B cell (primary cell): Measurements from ENCODE around the gene FMN2. TPM values are rescaled to one million over a fixed set of nuclear protein-coding genes. Genes with fewer than 3 reads are reported as not detected.

Experiments
- ATAC-seq: fragments of 200-7000 bp; cut with Tn5 transposase; one replicate; pipeline ENCODE4 v1.10.0; 2021; ENCODE audit warnings: low read depth, mild to moderate bottlenecking, moderate number of reproducible peaks, moderate library complexity
- CTCF ChIA-PET: fragments of 350-600 bp; sonication (Branson Sonifier 250); formaldehyde crosslinking; loops from one replicate; lab custom pipeline; 2021; ENCODE audit warnings: antibody characterized with exemption, inconsistent platforms; lab: Charles Lee
- POLR2A ChIA-PET: fragments of 350-600 bp; sonication (Branson Sonifier 250); formaldehyde crosslinking; loops from one replicate; lab custom pipeline; 2021; ENCODE audit warnings: antibody characterized with exemption; lab: Charles Lee
- DNase-seq: peaks from one replicate; pipeline ENCODE4 v3.0.0; 2013
- H2AFZ ChIP-seq: 2 replicates; pipeline ENCODE4 v1.6.1; 2012; ENCODE audit warnings: mild to moderate bottlenecking, low read depth, low read length; ENCODE audit not compliant: insufficient read depth, poor library complexity, severe bottlenecking
- H3K27ac ChIP-seq, 2 donors: 1 replicate in 1 of 2; 2 replicates in 1 of 2; pipeline ENCODE4 v1.5.1; 2012 to 2013; ENCODE audit warnings: low read length in 2 of 2, mild to moderate bottlenecking in 2 of 2, moderate library complexity in 1 of 2
- H3K27me3 ChIP-seq, 4 experiments: fragments of 200-600 bp in 1 of 4; sonication (generic) in 1 of 4; replicated peaks in 1 of 4; 1 replicate in 2 of 4; 2 replicates in 2 of 4; pipeline versions ENCODE4 v1.6.1 to v1.7.0; 2013 to 2016; ENCODE audit warnings: low read length in 3 of 4, mild to moderate bottlenecking in 2 of 4, mixed read lengths in 1 of 4, moderate library complexity in 1 of 4; ENCODE audit not compliant: insufficient read depth in 4 of 4, control insufficient read depth in 3 of 4; ENCODE audit errors: control extremely low read depth in 1 of 4
- H3K36me3 ChIP-seq, 2 experiments: replicated peaks in 1 of 2; 1 replicate in 1 of 2; 2 replicates in 1 of 2; pipeline versions ENCODE4 v1.6.1 to v1.7.1; 2013; ENCODE audit warnings: low read length in 1 of 2; ENCODE audit not compliant: insufficient read depth in 2 of 2, control insufficient read depth in 1 of 2; ENCODE audit errors: control extremely low read depth in 1 of 2, extremely low read depth in 1 of 2
- H3K4me1 ChIP-seq, 2 donors: fragments of 200-600 bp in 1 of 2; sonication (generic) in 1 of 2; 1 replicate in 1 of 2; 2 replicates in 1 of 2; pipeline versions ENCODE4 v1.5.1 to v1.6.1; 2013 to 2017; ENCODE audit warnings: low read length in 2 of 2; ENCODE audit not compliant: control insufficient read depth in 2 of 2, insufficient read depth in 2 of 2
- H3K4me2 ChIP-seq: replicated peaks from 2 replicates; pipeline ENCODE3; 2012; ENCODE audit warnings: mild to moderate bottlenecking, low read depth, low read length; ENCODE audit not compliant: poor library complexity, severe bottlenecking
- H3K4me3 ChIP-seq, 5 experiments: fragments of 200-600 bp in 1 of 5; sonication (generic) in 1 of 5; 1 replicate in 3 of 5; 2 replicates in 2 of 5; pipeline versions ENCODE4 v1.5.1 to v1.7.0; 2011 to 2016; ENCODE audit warnings: low read length in 4 of 5, mild to moderate bottlenecking in 4 of 5, low read depth in 2 of 5, control low read depth in 1 of 5, moderate library complexity in 1 of 5; ENCODE audit not compliant: insufficient read depth in 1 of 5; ENCODE audit errors: control extremely low read depth in 1 of 5, extremely low read depth in 1 of 5
- H3K79me2 ChIP-seq: fragments of 200-600 bp; sonication (generic); one replicate; pipeline ENCODE4 v1.6.0; 2016; ENCODE audit warnings: low read length; ENCODE audit not compliant: control insufficient read depth, insufficient read depth
- H3K9ac ChIP-seq: fragments of 200-600 bp; sonication (generic); 2 replicates; pipeline ENCODE4 v1.6.1; 2017; ENCODE audit warnings: mild to moderate bottlenecking, low read length, moderate library complexity
- H3K9me3 ChIP-seq, 3 donors: one replicate each; pipeline versions ENCODE4 v1.6.1 to v1.7.1; 2013; ENCODE audit warnings: low read length in 2 of 3; ENCODE audit not compliant: control insufficient read depth in 2 of 3, insufficient read depth in 1 of 3; ENCODE audit errors: control extremely low read depth in 1 of 3
- H4K20me1 ChIP-seq: 2 replicates; pipeline ENCODE4 v1.6.0; 2012; ENCODE audit warnings: mild to moderate bottlenecking, low read length; ENCODE audit not compliant: insufficient read depth, control insufficient read depth, poor library complexity, severe bottlenecking
- H3K27ac Mint-ChIP-seq: one replicate; pipeline ENCODE4 v1.8.0; 2021; ENCODE audit warnings: mixed read lengths
- H3K27me3 Mint-ChIP-seq: one replicate; pipeline ENCODE4 v1.8.0; 2021; ENCODE audit warnings: mixed read lengths
- H3K4me1 Mint-ChIP-seq: one replicate; pipeline ENCODE4 v1.8.0; 2021; ENCODE audit warnings: mixed read lengths
- H3K4me3 Mint-ChIP-seq: one replicate; pipeline ENCODE4 v1.8.0; 2021; ENCODE audit warnings: mixed read lengths
- H3K9me3 Mint-ChIP-seq: one replicate; pipeline ENCODE4 v1.8.0; 2022; ENCODE audit warnings: mixed read lengths; ENCODE audit not compliant: insufficient read depth
- CTCF ChIP-seq: fragments of 200-600 bp; IDR thresholded peaks from one replicate; pipeline ENCODE4 v1.8.0; 2022; ENCODE audit warnings: antibody characterized with exemption, mild to moderate bottlenecking
- EZH2 ChIP-seq: IDR thresholded peaks from 2 replicates; pipeline ENCODE4 v1.6.1; 2012; ENCODE audit warnings: borderline replicate concordance, low read depth, mild to moderate bottlenecking, moderate library complexity, low read length; ENCODE audit not compliant: insufficient read depth, poor library complexity, severe bottlenecking
- WGBS: methylation state at CpG from one replicate; pipeline ENCODE4 v1.1.5; 2013; ENCODE audit warnings: missing lambda C conversion rate; ENCODE audit not compliant: insufficient coverage; 5-methylcytosine and 5-hydroxymethylcytosine counted together
- intact Hi-C: fragments of 100-400 bp; cut with micrococcal nuclease; formaldehyde crosslinking; loops from one replicate; pipeline ENCODE4 v1.10.0; 2022
- polyA plus RNA-seq: library from polyadenylated mRNA; depleted of rRNA; stranded (reverse); fragments of >200 nt; gene quantifications from 2 replicates; pipeline ENCODE4 v1.2.3, GENCODE V29; 2012
- total RNA-seq, 2 donors: library from RNA; stranded (reverse); fragments of 120-200 nt in 1 of 2; gene quantifications; 1 replicate in 1 of 2; 2 replicates in 1 of 2; pipeline versions ENCODE4 v1.2.3 to v1.2.4, GENCODE V29; 2013 to 2022

The FMN2 gene
- total and polyA plus RNA-seq, 2 donors (not counting 1 experiment from before 2014, with no cell fraction given), result not detected

GRCh38 chr1:240282061-240282830 lies 190.6 kb downstream of the FMN2 start:
- no peaks in the 10 kb centered on the region for H3K36me3 ChIP-seq
- ATAC-seq (no peak), DNase-seq (no peak)
- no peak overlapping the region for H3K4me3 ChIP-seq
- H3K27ac ChIP-seq, result no peak overlapping the region
- no peaks in the 10 kb centered on the region for H3K4me1 ChIP-seq
- CTCF ChIA-PET, result no interaction called here
- H3K27me3 ChIP-seq, result no peaks in the 10 kb centered on the region
- WGBS, result 80% methylated on average over 4 of the region's 7 CpGs
- Mint-ChIP-seq H3K4me3 (no peak overlapping the region), H3K4me1 (no peaks in the 10 kb centered on the region), H3K9me3 (no peaks in the 10 kb centered on the region), H3K27ac (no peak overlapping the region), H3K27me3 (no peaks in the 10 kb centered on the region)
- no peak overlapping the region for H3K4me2 ChIP-seq
- no peak overlapping the region for H3K9ac ChIP-seq
- intact Hi-C loops, result no loop called here
- H3K9me3 ChIP-seq, result no peaks in the 10 kb centered on the region
- no peaks in the 10 kb centered on the region for H4K20me1 ChIP-seq
- no peak overlapping the region for H2AFZ ChIP-seq
- no peaks in the 10 kb centered on the region for H3K79me2 ChIP-seq
- TF ChIP-seq CTCF, result no peak
- TF ChIP-seq EZH2, result no peak
- POLR2A ChIA-PET, result no interaction called here

- WGBS, result 81% methylated on average over 4 of the region's 7 CpGs
- DNase-seq, result no peak
- Mint-ChIP-seq H3K27ac (no peak overlapping the region), H3K27me3 (no peaks in the 10 kb centered on the region), H3K4me3 (no peak overlapping the region), H3K4me1 (no peaks in the 10 kb centered on the region), H3K9me3 (no peaks in the 10 kb centered on the region)
- H3K4me1 ChIP-seq, result no peaks in the 10 kb centered on the region
- ChIA-PET CTCF (no interaction called here), POLR2A (no interaction called here)
- no peak overlapping the region for H2AFZ ChIP-seq
- H3K9me3 ChIP-seq, result no peaks in the 10 kb centered on the region
- no peak overlapping the region for H3K4me3 ChIP-seq
- intact Hi-C loops, result no loop called here
- ATAC-seq, result no peak
- no peaks in the 10 kb centered on the region for H4K20me1 ChIP-seq
- H3K4me2 ChIP-seq, result no peak overlapping the region
- H3K79me2 ChIP-seq, result no peaks in the 10 kb centered on the region
- H3K36me3 ChIP-seq, result no peaks in the 10 kb centered on the region
- no peaks in the 10 kb centered on the region for H3K27me3 ChIP-seq
- TF ChIP-seq CTCF (no peak), EZH2 (no peak)
- no peak overlapping the region for H3K9ac ChIP-seq
- H3K27ac ChIP-seq, result no peak overlapping the region
Measured at GRCh38 chr1:240284656-240285414, 193.2 kb downstream of the FMN2 start.
